Natural killer cell (primary cell): Measurements from ENCODE around the gene ADGRB2. TPM values are rescaled to one million over a fixed set of nuclear protein-coding genes. Genes with fewer than 3 reads are reported as not detected.

Experiments
- ATAC-seq, 3 donors: fragments of 150-1000 bp in 2 of 3; fragments of 200-7000 bp in 1 of 3; cut with Tn5 transposase; 1 replicate in 1 of 3; 2 replicates in 2 of 3; pipeline ENCODE4 v1.10.0; 2021; ENCODE audit warnings: mild to moderate bottlenecking in 2 of 3, moderate library complexity in 2 of 3
- DNase-seq, 2 donors: peaks; one replicate each; pipeline versions ENCODE4 v3.0.0 to v3.0.0-alpha.2; 2013 to 2021; ENCODE audit warnings: mixed read lengths in 1 of 2
- H3K27ac ChIP-seq: one replicate; pipeline ENCODE4 v1.5.1; 2013; ENCODE audit warnings: mild to moderate bottlenecking, low read length
- H3K27me3 ChIP-seq: one replicate; pipeline ENCODE4 v1.6.1; 2013; ENCODE audit warnings: low read length; ENCODE audit not compliant: control insufficient read depth, insufficient read depth
- H3K36me3 ChIP-seq: one replicate; pipeline ENCODE4 v1.6.1; 2013; ENCODE audit warnings: low read length; ENCODE audit not compliant: control insufficient read depth, insufficient read depth
- H3K4me1 ChIP-seq: one replicate; pipeline ENCODE4 v1.6.1; 2013; ENCODE audit warnings: low read length; ENCODE audit not compliant: control insufficient read depth, insufficient read depth
- H3K4me3 ChIP-seq: one replicate; pipeline ENCODE4 v1.5.1; 2013; ENCODE audit warnings: low read length
- H3K9me3 ChIP-seq: one replicate; pipeline ENCODE4 v1.6.1; 2013; ENCODE audit warnings: low read length; ENCODE audit not compliant: control insufficient read depth, insufficient read depth
- H3K27ac Mint-ChIP-seq, 2 donors: one replicate each; pipeline ENCODE4 v1.8.0; 2022; ENCODE audit warnings: mild to moderate bottlenecking in 2 of 2, mixed read lengths in 2 of 2, moderate library complexity in 1 of 2
- H3K27me3 Mint-ChIP-seq, 2 donors: one replicate each; pipeline ENCODE4 v1.8.0; 2022; ENCODE audit warnings: low read depth in 2 of 2, mixed read lengths in 2 of 2
- H3K36me3 Mint-ChIP-seq: one replicate; pipeline ENCODE4 v1.8.0; 2022; ENCODE audit warnings: mixed read lengths
- H3K4me1 Mint-ChIP-seq, 2 donors: one replicate each; pipeline ENCODE4 v1.8.0; 2022; ENCODE audit warnings: mixed read lengths in 2 of 2
- H3K4me3 Mint-ChIP-seq: one replicate; pipeline ENCODE4 v1.8.0; 2022; ENCODE audit warnings: mild to moderate bottlenecking, moderate library complexity, mixed read lengths
- H3K9me3 Mint-ChIP-seq, 2 donors: one replicate each; pipeline ENCODE4 v1.8.0; 2022; ENCODE audit warnings: mixed read lengths in 2 of 2
- CTCF ChIP-seq: fragments of 200-600 bp; IDR thresholded peaks from one replicate; pipeline ENCODE4 v1.8.0; 2022; ENCODE audit warnings: antibody characterized with exemption
- WGBS: methylation state at CpG from one replicate; pipeline ENCODE4 v1.1.7; 2013; ENCODE audit warnings: missing lambda C conversion rate; ENCODE audit not compliant: insufficient coverage; 5-methylcytosine and 5-hydroxymethylcytosine counted together
- intact Hi-C: fragments of 100-400 bp; cut with micrococcal nuclease; formaldehyde crosslinking; loops from one replicate; pipeline ENCODE4 v1.14.2; 2022
- total RNA-seq, 4 donors: library from RNA; stranded (reverse); fragments of 120-200 nt in 1 of 4; gene quantifications; one replicate each; pipeline versions ENCODE4 v1.2.3 to v1.2.4, GENCODE V29; 2013 to 2022

ADGRB2 gene
- total RNA-seq, 3 donors from 2014 or later (not counting 1 experiment from before 2014, with no cell fraction given), result 7.6 to 19.9 (median 12.8) TPM

DNA sequence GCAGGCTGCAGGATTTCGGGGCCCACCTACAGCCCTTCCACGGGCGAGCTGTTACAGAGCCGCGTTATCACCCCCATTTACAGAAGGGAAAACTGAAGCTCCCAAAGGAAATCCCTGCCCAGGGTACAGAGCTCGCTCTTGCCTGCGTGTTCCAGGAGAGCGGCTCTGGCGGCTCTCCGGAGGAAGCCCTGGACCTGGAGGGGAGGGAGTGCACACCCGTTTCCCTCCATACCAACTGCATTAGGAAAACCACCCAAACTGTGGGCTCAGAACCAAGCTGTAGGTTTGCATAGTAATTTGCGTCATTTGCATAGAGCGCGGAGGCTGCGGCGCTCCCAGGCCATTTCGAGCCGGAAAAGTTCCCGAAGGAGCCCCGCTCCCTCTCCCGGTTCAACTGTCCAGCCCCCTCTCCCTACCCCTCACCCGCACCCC, 24.7 kb upstream of the ADGRB2 start:
- no peak for TF ChIP-seq CTCF
- no peaks in the 10 kb centered on the region for H3K27me3 ChIP-seq
- peaks cover 11 to 28% of the 10 kb centered on the region in 2 donors for H3K4me1 Mint-ChIP-seq
- DNase-seq (no peak), ATAC-seq (peak; percentile 48 to 57 (median 52))
- H3K36me3 Mint-ChIP-seq, result no peaks in the 10 kb centered on the region
- peak overlapping the region; percentile 93 for H3K4me3 Mint-ChIP-seq
- H3K36me3 ChIP-seq, result no peaks in the 10 kb centered on the region
- peak overlapping the region; percentile 87 for H3K27ac ChIP-seq
- peak overlapping the region; percentile 73 for H3K4me3 ChIP-seq
- no peaks in the 10 kb centered on the region for H3K9me3 Mint-ChIP-seq
- WGBS, result 0% methylated on average over 22 of the region's 22 CpGs
- intact Hi-C loops, result loop anchor here (1.0 to 5.0 kb wide), 6 partner anchors 27 to 394 kb away; no protein-coding TSS in a partner anchor
- H3K9me3 ChIP-seq, result no peaks in the 10 kb centered on the region
- H3K4me1 ChIP-seq, result peaks cover 24% of the 10 kb centered on the region
- H3K27me3 Mint-ChIP-seq, result no peaks in the 10 kb centered on the region
- peak overlapping the region; percentile 92 to 96 for H3K27ac Mint-ChIP-seq

GRCh38 chr1:31788138-31788824, 24.1 kb upstream of the ADGRB2 start:
- 5% methylated on average over 39 of the region's 39 CpGs for WGBS
- H3K9me3 Mint-ChIP-seq, result no peaks in the 10 kb centered on the region
- H3K36me3 Mint-ChIP-seq, result no peaks in the 10 kb centered on the region
- peak; percentile 74 to 83 (median 80) for ATAC-seq
- H3K4me1 ChIP-seq, result peaks cover 24% of the 10 kb centered on the region
- peak overlapping the region; percentile 87 for H3K27ac ChIP-seq
- H3K27ac Mint-ChIP-seq, result peak overlapping the region; percentile 92 to 96
- DNase-seq, result peak; percentile 94 to 95
- intact Hi-C loops, result loop anchor here (1.0 to 5.0 kb wide), 4 partner anchors 26 to 393 kb away; no protein-coding TSS in a partner anchor
- H3K36me3 ChIP-seq, result no peaks in the 10 kb centered on the region
- H3K27me3 Mint-ChIP-seq, result no peaks in the 10 kb centered on the region
- no peaks in the 10 kb centered on the region for H3K9me3 ChIP-seq
- no peaks in the 10 kb centered on the region for H3K27me3 ChIP-seq
- no peak for TF ChIP-seq CTCF
- H3K4me3 ChIP-seq, result peak overlapping the region; percentile 73
- H3K4me3 Mint-ChIP-seq, result peak overlapping the region; percentile 93
- peaks cover 11 to 28% of the 10 kb centered on the region in 2 donors for H3K4me1 Mint-ChIP-seq

DNA sequence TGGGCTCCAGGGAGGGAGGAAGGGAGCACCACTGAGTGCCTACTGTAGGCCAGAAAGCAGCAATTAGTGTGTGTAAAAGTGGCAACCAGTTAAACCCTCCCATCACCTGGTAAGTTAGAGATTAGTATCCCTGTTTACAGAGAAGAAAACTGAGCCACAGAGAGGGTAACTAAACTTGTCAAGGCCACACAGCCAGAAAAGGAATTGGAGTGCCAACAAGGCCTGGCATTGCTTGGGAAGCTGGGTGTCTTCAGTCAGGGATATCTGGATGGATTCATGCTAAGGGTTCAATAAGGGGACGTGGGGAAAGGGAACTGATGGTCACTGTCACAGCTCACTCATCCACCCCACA, 23.6 kb upstream of the ADGRB2 start:
- Histone ChIP-seq H3K4me3 (peak overlapping the region; percentile 73), H3K27me3 (no peaks in the 10 kb centered on the region), H3K9me3 (no peaks in the 10 kb centered on the region), H3K36me3 (no peaks in the 10 kb centered on the region), H3K4me1 (peaks cover 24% of the 10 kb centered on the region), H3K27ac (peak overlapping the region; percentile 87)
- TF ChIP-seq CTCF, result no peak
- Mint-ChIP-seq H3K27me3 (no peaks in the 10 kb centered on the region), H3K9me3 (no peaks in the 10 kb centered on the region), H3K27ac (peak overlapping the region; percentile 92 to 96), H3K4me3 (peak overlapping the region; percentile 93), H3K36me3 (no peaks in the 10 kb centered on the region), H3K4me1 (peaks cover 11 to 28% of the 10 kb centered on the region in 2 donors)
- no CpG with 5 or more reads among the region's 1 CpG for WGBS
- intact Hi-C loops, result loop anchor here (1.0 to 5.0 kb wide), 4 partner anchors 25 to 393 kb away; no protein-coding TSS in a partner anchor
- DNase-seq (no peak), ATAC-seq (no peak)
